PC-3 (cell line): ENCODE data around the gene ZSCAN5C. TPM values are rescaled to one million over a fixed set of nuclear protein-coding genes. Genes with fewer than 3 reads are reported as not detected.

Experiments
- total RNA-seq: library from RNA; depleted of rRNA; stranded (reverse); fragments of >200 nt; gene quantifications from 2 replicates; pipeline ENCODE4 v1.2.3, GENCODE V29; 2014; rRNA removed

Gene ZSCAN5C
- total RNA-seq, 1 experiment from 2014 or later = not detected

Other genes with a start within 250 kb of the ZSCAN5C start
- not detected in 2 replicates for gene NLRP5, start 215.5 kb upstream of the ZSCAN5C start, total RNA-seq
- 111 and 185 TPM in 2 replicates for gene ZNF787, start 81.0 kb upstream of the ZSCAN5C start, total RNA-seq
- gene ZNF444, start 61.0 kb upstream of the ZSCAN5C start, total RNA-seq = 40.0 and 65.0 TPM in 2 replicates
- gene GALP, start 26.3 kb upstream of the ZSCAN5C start, total RNA-seq = not detected in 2 replicates
- gene ZSCAN5B, start 4.5 kb upstream of the ZSCAN5C start, total RNA-seq = not detected in 2 replicates
- not detected in 2 replicates for gene EDDM13, start 70.5 kb downstream of the ZSCAN5C start, total RNA-seq
- gene ZSCAN5A, start 112.6 kb downstream of the ZSCAN5C start, total RNA-seq = 17.2 and 23.7 TPM in 2 replicates
- gene ZNF582, start 191.3 kb downstream of the ZSCAN5C start, total RNA-seq = not detected in 2 replicates
- gene ZNF583, start 202.1 kb downstream of the ZSCAN5C start, total RNA-seq = 0.11 TPM in 1 of 2 replicates, not detected in the other